GM19468 (cell line): ENCODE data around the gene CCL22.
"Not testable (repeated sequence)": the region's sequence is repeated elsewhere in the genome, so short reads cannot be mapped to it uniquely, and the experiment has no call there.

Source experiments
- ATAC-seq: cut with Tn5 transposase; IDR thresholded peaks from one replicate; pipeline ENCODE4 v1.9.1; 2021; ENCODE audit warnings: mild to moderate bottlenecking, moderate library complexity, moderate number of reproducible peaks; ENCODE audit not compliant: unreplicated experiment; ENCODE audit errors: extremely low read depth

Gene CCL22

GRCh38 chr16:57374067-57374534 is 15.5 kb downstream of the CCL22 start:
- ATAC-seq, result no peak

- not testable (repeated sequence) for ATAC-seq
Observed at GRCh38 chr16:57374925-57375465, 16.4 kb downstream of the CCL22 start.

- ATAC-seq, result no peak
Observed at GRCh38 chr16:57376313-57376818, 17.8 kb downstream of the CCL22 start.

GRCh38 chr16:57377080-57377841 is 18.7 kb downstream of the CCL22 start:
- peak; percentile 47 for ATAC-seq

GRCh38 chr16:57379579-57379978 is 21.0 kb downstream of the CCL22 start:
- no peak for ATAC-seq

- ATAC-seq, result no peak
Observed at GRCh38 chr16:57380671-57381462, 22.3 kb downstream of the CCL22 start.

- no peak for ATAC-seq
Observed at GRCh38 chr16:57381791-57382534, 23.4 kb downstream of the CCL22 start.

- no peak for ATAC-seq
Observed at GRCh38 chr16:57382535-57383275, 24.1 kb downstream of the CCL22 start.

- no peak for ATAC-seq
Observed at GRCh38 chr16:57383276-57384247, 25.0 kb downstream of the CCL22 start.

GRCh38 chr16:57384248-57385070 is 25.9 kb downstream of the CCL22 start:
- ATAC-seq, result no peak

GRCh38 chr16:57385083-57385482 is 26.5 kb downstream of the CCL22 start:
- no peak for ATAC-seq

- ATAC-seq, result no peak
Observed at GRCh38 chr16:57386381-57386951, 27.9 kb downstream of the CCL22 start.

GRCh38 chr16:57387598-57388354 is 29.2 kb downstream of the CCL22 start:
- ATAC-seq, result no peak

GRCh38 chr16:57388359-57389086 is 29.9 kb downstream of the CCL22 start:
- no peak for ATAC-seq

GRCh38 chr16:57389087-57389468 is 30.5 kb downstream of the CCL22 start:
- no peak for ATAC-seq
